ENCODE results near the gene GLIPR1.
A peak's percentile ranks its signal among the peaks of the same experiment; 100 is the strongest.
"Not testable (repeated sequence)": the region's sequence is repeated elsewhere in the genome, so short reads cannot be mapped to it uniquely, and the experiment has no call there.

GLIPR1 gene

DNA sequence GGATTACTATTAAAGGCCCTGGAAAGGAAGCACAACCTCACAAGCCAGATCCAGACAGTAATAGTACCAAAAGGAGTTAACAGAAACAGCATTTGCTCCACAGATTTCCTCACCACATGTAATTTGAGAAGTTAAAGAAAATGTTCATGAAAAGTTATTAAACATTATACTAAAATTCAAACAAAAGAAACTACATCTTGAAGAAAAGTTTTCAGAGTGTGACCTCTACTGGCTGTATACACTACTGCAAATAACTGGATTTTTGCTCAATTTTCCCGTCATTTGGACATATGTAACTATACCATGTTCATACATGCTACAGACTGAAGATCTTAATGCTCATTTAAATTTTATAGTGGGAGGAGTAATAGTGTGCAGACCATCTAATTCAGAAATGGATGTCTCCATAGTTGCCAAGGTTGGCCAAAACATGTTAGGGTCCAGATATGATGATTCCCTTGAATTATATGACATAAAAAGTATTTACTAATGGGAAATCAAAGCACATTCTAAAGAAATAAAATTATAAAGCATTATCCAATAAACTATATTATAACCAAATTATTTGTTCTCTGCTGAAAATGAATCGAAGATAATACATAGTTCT, 25.3 kb downstream of the GLIPR1 start:
- no peak overlapping the region for H3K27ac ChIP-seq
- TF ChIP-seq, protein P1, sequence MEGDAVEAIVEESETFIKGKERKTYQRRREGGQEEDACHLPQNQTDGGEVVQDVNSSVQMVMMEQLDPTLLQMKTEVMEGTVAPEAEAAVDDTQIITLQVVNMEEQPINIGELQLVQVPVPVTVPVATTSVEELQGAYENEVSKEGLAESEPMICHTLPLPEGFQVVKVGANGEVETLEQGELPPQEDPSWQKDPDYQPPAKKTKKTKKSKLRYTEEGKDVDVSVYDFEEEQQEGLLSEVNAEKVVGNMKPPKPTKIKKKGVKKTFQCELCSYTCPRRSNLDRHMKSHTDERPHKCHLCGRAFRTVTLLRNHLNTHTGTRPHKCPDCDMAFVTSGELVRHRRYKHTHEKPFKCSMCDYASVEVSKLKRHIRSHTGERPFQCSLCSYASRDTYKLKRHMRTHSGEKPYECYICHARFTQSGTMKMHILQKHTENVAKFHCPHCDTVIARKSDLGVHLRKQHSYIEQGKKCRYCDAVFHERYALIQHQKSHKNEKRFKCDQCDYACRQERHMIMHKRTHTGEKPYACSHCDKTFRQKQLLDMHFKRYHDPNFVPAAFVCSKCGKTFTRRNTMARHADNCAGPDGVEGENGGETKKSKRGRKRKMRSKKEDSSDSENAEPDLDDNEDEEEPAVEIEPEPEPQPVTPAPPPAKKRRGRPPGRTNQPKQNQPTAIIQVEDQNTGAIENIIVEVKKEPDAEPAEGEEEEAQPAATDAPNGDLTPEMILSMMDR (IDR thresholded peaks at IDR 0.05) = peak; percentile 49
- DNase-seq (ENCODE audit: low spot score) = no peak
- no peak overlapping the region for H3K4me3 ChIP-seq

DNA sequence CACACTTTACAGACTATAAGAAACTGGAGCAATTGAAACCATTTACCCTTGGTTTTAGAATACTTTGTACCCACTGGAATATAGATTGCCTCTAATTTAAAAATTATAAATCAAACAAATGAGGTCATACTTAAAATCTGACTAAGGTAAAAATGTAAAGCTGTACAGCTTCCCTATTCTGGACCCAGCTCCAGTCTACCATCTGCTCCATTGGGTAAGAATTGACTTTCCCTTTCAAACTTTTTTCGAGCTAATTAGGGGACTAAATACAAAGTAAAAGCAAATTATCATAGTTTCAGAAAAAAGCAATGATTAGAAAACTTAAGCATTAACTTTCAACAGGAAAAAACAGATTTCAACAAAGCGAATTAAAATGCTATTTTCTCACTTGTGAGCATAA, 26.5 kb downstream of the GLIPR1 start:
- no peak overlapping the region for H3K27ac ChIP-seq
- TF ChIP-seq, protein P1 (IDR thresholded peaks at IDR 0.05) = no peak
- no peak overlapping the region for H3K4me3 ChIP-seq
- no peak for DNase-seq (ENCODE audit: low spot score)

DNA sequence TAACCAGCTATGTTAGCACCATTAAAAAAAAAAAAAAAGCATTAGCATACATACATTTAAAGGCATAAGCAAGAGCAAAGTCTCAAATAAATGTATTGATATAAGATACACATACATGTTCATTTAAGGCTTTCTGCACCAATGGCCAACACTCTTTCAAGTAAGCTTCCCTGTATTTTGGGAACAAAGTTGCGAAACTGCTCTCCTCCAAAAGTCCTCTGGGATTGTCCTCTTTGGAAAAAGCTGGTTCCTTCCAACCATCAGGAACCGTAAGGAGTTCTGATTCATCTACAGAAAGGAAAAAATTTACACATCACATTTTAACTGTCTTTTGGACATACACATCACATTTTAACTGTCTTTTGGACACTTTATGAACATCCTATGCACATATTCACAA, 27.6 kb downstream of the GLIPR1 start:
- Histone ChIP-seq H3K4me3 (no peak overlapping the region), H3K27ac (no peak overlapping the region)
- TF ChIP-seq, protein P1 (IDR thresholded peaks at IDR 0.05) = no peak
- DNase-seq (ENCODE audit: low spot score) = no peak

DNA sequence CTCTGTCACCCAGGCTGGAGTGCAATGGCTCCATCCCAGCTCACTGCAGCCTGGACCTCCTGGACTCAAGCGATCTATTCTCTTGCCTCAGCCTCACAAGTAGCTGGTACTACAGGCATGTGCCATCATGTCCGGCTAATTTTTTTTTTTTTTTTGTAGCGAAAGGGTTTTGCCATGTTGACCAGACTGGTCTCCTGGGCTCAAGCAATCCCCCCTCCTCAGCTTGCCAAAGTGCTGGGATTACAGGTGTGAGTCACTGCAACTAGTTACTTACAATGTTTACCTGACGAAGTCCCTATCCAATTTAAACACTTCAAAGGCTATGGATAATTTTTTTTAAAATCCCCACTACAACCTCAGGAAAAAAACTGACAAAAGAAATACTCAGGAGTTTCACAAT, 29.1 kb downstream of the GLIPR1 start:
- Histone ChIP-seq H3K4me3 (no peak overlapping the region), H3K27ac (no peak overlapping the region)
- no peak for DNase-seq (ENCODE audit: low spot score)
- TF ChIP-seq, protein P1 (IDR thresholded peaks at IDR 0.05) = no peak

DNA sequence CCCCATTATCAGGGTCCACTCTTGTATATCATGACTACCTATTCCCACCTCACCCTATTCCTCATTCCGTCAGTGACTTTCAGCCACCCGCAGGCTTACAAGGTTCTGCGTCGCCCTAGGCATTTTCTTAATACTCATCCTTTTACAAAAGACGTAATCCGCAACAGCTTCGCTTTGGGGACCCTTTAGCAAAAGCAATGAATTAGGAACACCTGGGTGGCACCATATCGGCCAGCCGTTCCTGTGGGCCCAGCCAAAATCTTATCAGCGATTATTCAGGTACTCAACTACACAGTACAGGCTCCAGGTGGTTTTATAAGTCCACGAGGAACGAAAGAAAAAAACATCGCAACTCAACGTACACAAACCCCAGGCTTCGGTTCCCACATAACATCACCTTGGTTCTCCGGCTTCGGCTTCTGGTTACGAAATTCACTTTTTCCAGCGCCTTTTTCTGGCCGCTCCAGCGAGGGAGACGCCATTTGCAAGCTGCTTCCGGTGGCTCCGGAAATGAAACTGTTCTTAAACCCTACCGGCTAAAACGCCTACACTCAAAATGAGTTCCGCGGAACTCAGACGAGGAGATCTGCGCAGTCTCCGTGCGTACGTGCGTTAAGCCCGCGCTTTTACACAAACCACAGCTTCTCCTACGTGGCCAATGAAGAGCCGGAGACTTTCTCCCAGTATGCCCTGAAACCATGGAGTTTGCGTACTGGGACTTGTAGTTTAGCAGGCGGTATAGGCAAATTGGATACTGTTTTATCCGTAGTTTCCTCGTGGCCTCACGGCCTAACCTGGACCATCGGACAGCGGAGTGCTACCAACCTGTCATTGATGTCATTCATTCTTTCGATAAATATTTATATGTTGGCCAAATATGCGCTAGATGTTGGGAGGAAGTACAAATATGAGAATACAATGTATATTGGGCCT, 30.8 kb downstream of the GLIPR1 start, which contains the start of gene KRR1:
Gene KRR1 (minus strand): TSS at position 494 of the 933 bp plus-strand sequence. CDS start 12 bp downstream, at position 482.
- TF ChIP-seq, protein P1 (IDR thresholded peaks at IDR 0.05) = no peak
- peak within 1 kb of the TSS; percentile 83 for H3K4me3 ChIP-seq
- DNase-seq (ENCODE audit: low spot score) = peak; percentile 95
- H3K27ac ChIP-seq = peak within 1 kb of the TSS; percentile 29 to 68

DNA sequence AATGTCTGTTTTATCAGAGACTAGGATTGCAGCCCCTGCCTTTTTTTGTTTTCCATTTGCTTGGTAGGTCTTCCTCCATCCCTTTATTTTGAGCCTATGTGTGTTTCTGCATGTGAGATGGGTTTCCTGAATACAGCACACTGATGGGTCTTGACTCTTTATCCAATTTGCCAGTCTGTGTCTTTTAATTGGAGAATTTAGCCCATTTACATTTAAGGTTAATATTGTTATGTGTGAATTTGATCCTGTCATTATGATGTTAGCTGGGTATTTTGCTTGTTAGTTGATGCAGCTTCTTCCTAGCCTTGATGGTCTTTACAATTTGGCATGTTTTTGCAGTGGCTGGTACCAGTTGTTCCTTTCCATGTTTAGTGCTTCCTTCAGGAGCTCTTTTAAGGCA, 40.7 kb downstream of the GLIPR1 start:
- H3K4me3 ChIP-seq; H3K27ac ChIP-seq; DNase-seq (ENCODE audit: low spot score): not testable (repeated sequence)

DNA sequence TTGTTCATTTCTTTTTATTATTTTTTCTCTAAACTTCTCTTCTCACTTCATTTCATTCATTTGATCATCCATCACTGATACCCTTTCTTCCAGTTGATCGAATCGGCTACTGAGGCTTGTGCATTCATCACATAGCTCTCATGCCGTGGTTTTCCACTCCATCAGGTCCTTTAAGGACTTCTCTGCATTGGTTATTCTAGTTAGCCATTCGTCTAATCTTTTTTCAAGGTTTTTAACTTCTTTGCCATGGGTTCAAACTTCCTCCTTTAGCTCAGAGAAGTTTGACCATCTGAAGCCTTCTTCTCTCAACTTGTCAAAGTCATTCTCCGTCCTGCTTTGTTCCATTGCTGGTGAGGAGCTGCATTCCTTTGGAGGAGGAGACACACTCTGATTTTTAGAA, 41.6 kb downstream of the GLIPR1 start:
- not testable (repeated sequence) for DNase-seq (ENCODE audit: low spot score); H3K4me3 ChIP-seq; H3K27ac ChIP-seq

DNA sequence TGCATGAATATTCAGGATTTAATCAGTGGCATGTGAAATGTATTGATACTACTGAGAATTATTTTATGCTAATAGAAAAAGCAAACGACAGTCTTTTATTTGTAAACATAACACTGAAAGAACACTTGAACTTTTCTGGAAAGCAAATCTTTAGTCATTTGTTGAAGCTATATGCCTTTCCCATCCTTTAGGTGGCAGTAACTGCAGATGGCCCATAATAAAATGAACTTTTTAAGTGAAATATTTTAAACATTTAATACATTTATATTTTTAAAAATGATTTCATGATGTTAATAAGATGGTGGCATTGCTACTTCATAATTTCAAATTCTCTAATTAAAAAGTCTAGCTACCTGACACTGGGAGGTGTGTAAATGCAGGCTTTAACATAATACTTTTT, 44.7 kb downstream of the GLIPR1 start:
- DNase-seq (ENCODE audit: low spot score) = no peak
- H3K4me3 ChIP-seq = no peak overlapping the region
- TF ChIP-seq, protein P1 (IDR thresholded peaks at IDR 0.05) = no peak
- no peak overlapping the region for H3K27ac ChIP-seq

Measured in coronary artery (tissue), 2 donors.